Measurements from ENCODE around the gene TUBE1. TPM values are rescaled to one million over a fixed set of nuclear protein-coding genes. Genes with fewer than 3 reads are reported as not detected.
"Not testable (repeated sequence)": the region's sequence is repeated elsewhere in the genome, so short reads cannot be mapped to it uniquely, and the experiment has no call there.

TUBE1 gene
- polyA plus RNA-seq, 1 experiment, result 24.3 TPM

GRCh38 chr6:112054555-112055190 is 32.6 kb downstream of the TUBE1 start:
- no peak for DNase-seq (ENCODE audit: low read depth, low spot score)
- Histone ChIP-seq H3K4me3 (ENCODE audit: low read depth, low read length) (no peak overlapping the region), H3K9me3 (ENCODE audit: control insufficient read depth, insufficient read depth, low read length) (no peaks in the 10 kb centered on the region), H3K27me3 (ENCODE audit: control insufficient read depth, insufficient read depth, low read length) (no peaks in the 10 kb centered on the region), H3K27ac (ENCODE audit: low read depth, low read length) (no peak overlapping the region)
- TF ChIP-seq, protein P1, sequence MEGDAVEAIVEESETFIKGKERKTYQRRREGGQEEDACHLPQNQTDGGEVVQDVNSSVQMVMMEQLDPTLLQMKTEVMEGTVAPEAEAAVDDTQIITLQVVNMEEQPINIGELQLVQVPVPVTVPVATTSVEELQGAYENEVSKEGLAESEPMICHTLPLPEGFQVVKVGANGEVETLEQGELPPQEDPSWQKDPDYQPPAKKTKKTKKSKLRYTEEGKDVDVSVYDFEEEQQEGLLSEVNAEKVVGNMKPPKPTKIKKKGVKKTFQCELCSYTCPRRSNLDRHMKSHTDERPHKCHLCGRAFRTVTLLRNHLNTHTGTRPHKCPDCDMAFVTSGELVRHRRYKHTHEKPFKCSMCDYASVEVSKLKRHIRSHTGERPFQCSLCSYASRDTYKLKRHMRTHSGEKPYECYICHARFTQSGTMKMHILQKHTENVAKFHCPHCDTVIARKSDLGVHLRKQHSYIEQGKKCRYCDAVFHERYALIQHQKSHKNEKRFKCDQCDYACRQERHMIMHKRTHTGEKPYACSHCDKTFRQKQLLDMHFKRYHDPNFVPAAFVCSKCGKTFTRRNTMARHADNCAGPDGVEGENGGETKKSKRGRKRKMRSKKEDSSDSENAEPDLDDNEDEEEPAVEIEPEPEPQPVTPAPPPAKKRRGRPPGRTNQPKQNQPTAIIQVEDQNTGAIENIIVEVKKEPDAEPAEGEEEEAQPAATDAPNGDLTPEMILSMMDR (IDR thresholded peaks at IDR 0.05; ENCODE audit: low read depth, low read length), result no peak
- POLR2A ChIA-PET, result no interaction called here
- CTCF ChIA-PET, result interaction anchor here (0.8 to 1.5 kb wide), 2 partner anchors 9 to 10 kb away, joined by 3 to 4 read pairs; no protein-coding TSS in a partner anchor

DNA sequence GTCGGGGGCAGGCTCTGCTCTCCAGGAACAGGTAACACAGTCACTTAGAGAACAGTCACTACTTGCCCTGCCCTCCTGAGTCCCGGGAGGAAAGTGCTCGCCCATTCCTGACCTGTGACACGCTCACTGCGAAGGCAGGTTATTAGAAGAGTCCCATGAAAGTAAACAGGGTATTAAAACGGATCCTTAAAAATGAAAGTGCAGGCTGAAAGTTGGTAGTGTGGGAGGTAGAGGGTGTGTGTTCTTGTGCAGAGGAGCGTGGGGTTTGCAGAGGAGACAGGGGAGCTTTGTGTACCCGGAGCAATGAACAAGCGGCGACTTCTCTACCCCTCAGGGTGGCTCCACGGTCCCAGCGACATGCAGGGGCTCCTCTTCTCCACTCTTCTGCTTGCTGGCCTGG is 33.3 kb downstream of the TUBE1 start, which contains the start of gene CCN6:
CCN6 (plus strand) TSS at position 104 of the 400 bp plus-strand sequence; CDS start at position 358, 254 bp downstream.
- ChIA-PET POLR2A (no interaction called here), CTCF (interaction anchor here (0.8 kb wide), 1 partner anchor 8 kb away, joined by 3 read pairs; no protein-coding TSS in a partner anchor)
- no peak within 1 kb of the TSS for H3K4me3 ChIP-seq (ENCODE audit: low read depth, low read length)
- H3K9me3 ChIP-seq (ENCODE audit: control insufficient read depth, insufficient read depth, low read length), result no peaks in the 10 kb centered on the region
- DNase-seq (ENCODE audit: low read depth, low spot score), result no peak
- H3K27me3 ChIP-seq (ENCODE audit: control insufficient read depth, insufficient read depth, low read length), result no peaks in the 10 kb centered on the region
- TF ChIP-seq, protein P1 (IDR thresholded peaks at IDR 0.05; ENCODE audit: low read depth, low read length), result no peak
- H3K27ac ChIP-seq (ENCODE audit: low read depth, low read length), result no peak within 1 kb of the TSS

GRCh38 chr6:112051251-112051740 is 36.0 kb downstream of the TUBE1 start:
- H3K27me3 ChIP-seq (ENCODE audit: control insufficient read depth, insufficient read depth, low read length); DNase-seq (ENCODE audit: low read depth, low spot score); H3K4me3 ChIP-seq (ENCODE audit: low read depth, low read length); H3K9me3 ChIP-seq (ENCODE audit: control insufficient read depth, insufficient read depth, low read length); POLR2A ChIA-PET; H3K27ac ChIP-seq (ENCODE audit: low read depth, low read length): not testable (repeated sequence)
- CTCF ChIA-PET, result interaction anchor here (1.1 kb wide), 1 partner anchor 8 kb away, joined by 3 read pairs; no protein-coding TSS in a partner anchor

- no peaks in the 10 kb centered on the region; the same call in 1 of the 2 replicates for H3K9me3 ChIP-seq (ENCODE audit: control insufficient read depth, insufficient read depth, low read length)
- TF ChIP-seq, protein P1 (IDR thresholded peaks at IDR 0.05; ENCODE audit: low read depth, low read length), result no peak
- H3K4me3 ChIP-seq (ENCODE audit: low read depth, low read length), result no peak overlapping the region
- CTCF ChIA-PET, result no interaction called here
- H3K27me3 ChIP-seq (ENCODE audit: control insufficient read depth, insufficient read depth, low read length), result no peaks in the 10 kb centered on the region
- DNase-seq (ENCODE audit: low read depth, low spot score), result no peak
- POLR2A ChIA-PET, result interaction anchor here (0.7 kb wide), 1 partner anchor 690 kb away, joined by 3 read pairs; no protein-coding TSS in a partner anchor
- H3K27ac ChIP-seq (ENCODE audit: low read depth, low read length), result no peak overlapping the region
Measured at GRCh38 chr6:112050429-112050828, 36.9 kb downstream of the TUBE1 start.

DNA sequence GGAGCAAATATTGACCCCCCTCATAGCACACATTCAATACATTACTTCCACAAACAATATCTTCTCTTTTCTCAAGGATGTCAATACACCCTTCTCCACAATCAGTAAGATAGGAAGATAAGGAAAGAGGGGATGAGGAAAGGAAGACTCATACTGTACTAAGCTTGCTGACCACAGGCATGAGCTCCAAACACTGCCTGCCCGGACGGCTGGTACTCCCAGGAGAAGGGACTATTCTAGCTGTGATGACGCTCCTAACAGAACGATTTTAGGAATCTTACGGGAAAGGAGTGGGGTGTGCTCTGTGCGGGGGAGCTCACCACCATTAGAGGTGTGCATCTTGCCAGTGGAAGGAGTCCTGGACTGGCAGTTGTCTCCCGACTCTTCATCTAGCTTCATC is 37.3 kb downstream of the TUBE1 start:
- no peak for DNase-seq (ENCODE audit: low read depth, low spot score)
- POLR2A ChIA-PET, result interaction anchor here (0.7 kb wide), 1 partner anchor 690 kb away, joined by 3 read pairs; no protein-coding TSS in a partner anchor
- TF ChIP-seq, protein P1 (IDR thresholded peaks at IDR 0.05; ENCODE audit: low read depth, low read length), result no peak
- Histone ChIP-seq H3K27ac (ENCODE audit: low read depth, low read length) (no peak overlapping the region), H3K4me3 (ENCODE audit: low read depth, low read length) (no peak overlapping the region), H3K9me3 (ENCODE audit: control insufficient read depth, insufficient read depth, low read length) (no peaks in the 10 kb centered on the region; the same call in 1 of the 2 replicates), H3K27me3 (ENCODE audit: control insufficient read depth, insufficient read depth, low read length) (no peaks in the 10 kb centered on the region)
- CTCF ChIA-PET, result no interaction called here
